Skeletal muscle tissue (tissue), 4 donors: ENCODE measurements around the gene ATP6V0D1. TPM values are rescaled to one million over a fixed set of nuclear protein-coding genes. Genes with fewer than 3 reads are reported as not detected.
A peak's percentile ranks its signal among the peaks of the same experiment; 100 is the strongest.
"Not testable (repeated sequence)": the region's sequence is repeated elsewhere in the genome, so short reads cannot be mapped to it uniquely, and the experiment has no call there.

Experiments
- H3K27ac ChIP-seq: one replicate; pipeline ENCODE4 v1.7.0; 2013; ENCODE audit warnings: mild to moderate bottlenecking, low read depth, low read length, inconsistent platforms
- H3K27me3 ChIP-seq, 3 donors: one replicate each; pipeline ENCODE4 v1.7.0; 2013; ENCODE audit warnings: low read length in 3 of 3; ENCODE audit not compliant: control insufficient read depth in 3 of 3, insufficient read depth in 3 of 3
- H3K36me3 ChIP-seq, 3 donors: one replicate each; pipeline ENCODE4 v1.7.0; 2013; ENCODE audit warnings: low read length in 3 of 3; ENCODE audit not compliant: control insufficient read depth in 3 of 3, insufficient read depth in 3 of 3
- H3K4me1 ChIP-seq, 3 donors: one replicate each; pipeline ENCODE4 v1.7.0; 2013; ENCODE audit warnings: low read length in 3 of 3, mild to moderate bottlenecking in 3 of 3; ENCODE audit not compliant: control insufficient read depth in 3 of 3, insufficient read depth in 3 of 3
- H3K4me3 ChIP-seq, 3 donors: one replicate each; pipeline ENCODE4 v1.7.0; 2013; ENCODE audit warnings: low read length in 3 of 3
- H3K9ac ChIP-seq, 3 donors: one replicate each; pipeline ENCODE4 v1.7.0; 2013; ENCODE audit warnings: low read length in 3 of 3, mild to moderate bottlenecking in 3 of 3, moderate library complexity in 2 of 3, low read depth in 1 of 3
- H3K9me3 ChIP-seq, 3 donors: one replicate each; pipeline ENCODE4 v1.7.0; 2013; ENCODE audit warnings: low read length in 3 of 3; ENCODE audit not compliant: control insufficient read depth in 3 of 3
- total RNA-seq: library from RNA; depleted of rRNA; stranded (reverse); fragments of >200 nt; gene quantifications from one replicate; pipeline ENCODE4 v1.2.3, GENCODE V29; 2014
- donor health status: Osteomylitis.

Gene ATP6V0D1
- total RNA-seq, 1 donor from 2014 or later: 46.4 TPM

DNA sequence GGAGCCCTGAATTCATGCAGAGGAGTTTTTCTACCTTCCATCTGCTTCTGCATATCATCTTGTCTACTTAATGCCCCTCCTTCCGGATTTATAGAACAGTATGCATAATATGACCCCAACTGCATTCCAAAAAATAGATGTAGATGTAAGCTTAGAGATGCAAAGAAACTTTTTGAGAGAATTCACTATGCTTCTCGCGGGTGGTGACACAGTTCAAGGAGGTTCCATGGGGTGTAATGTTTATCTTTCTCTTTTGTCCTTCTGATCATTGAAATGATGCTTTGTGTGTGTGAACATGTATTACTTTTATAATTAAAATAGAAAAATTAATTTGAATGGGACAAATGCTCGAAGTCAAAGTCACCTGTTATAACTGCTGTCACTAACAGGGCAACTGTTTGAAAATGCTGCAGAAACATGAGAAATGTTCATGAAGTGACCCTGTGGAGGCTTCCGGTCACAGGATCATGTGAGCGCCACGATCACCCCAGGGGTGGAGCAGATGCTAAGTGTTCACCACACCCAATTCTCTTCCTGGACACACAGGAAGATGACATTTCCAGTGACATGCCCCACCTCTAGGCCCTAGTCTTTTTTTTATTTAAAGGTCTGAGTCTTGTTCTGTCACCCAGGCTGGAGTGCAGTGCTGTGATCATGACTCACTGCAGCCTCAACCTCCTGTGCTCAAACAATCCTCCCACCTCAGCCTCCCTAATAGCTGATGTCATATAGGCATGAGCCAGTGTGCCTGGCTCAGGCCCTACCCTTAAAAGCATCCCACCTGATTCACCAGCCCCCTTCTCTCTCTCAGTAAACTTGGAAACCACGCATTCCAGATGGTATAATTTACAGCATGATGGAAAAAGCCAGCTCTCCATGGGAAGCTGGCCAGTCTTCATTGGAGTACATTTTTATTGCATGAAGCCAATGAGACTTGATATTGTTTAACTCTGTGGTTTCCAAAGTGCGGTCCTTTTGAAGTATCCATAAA lies 23.4 kb upstream of the ATP6V0D1 start:
- no peak overlapping the region for H3K4me3 ChIP-seq
- peaks cover 0 to 6% (median 0%) of the 10 kb centered on the region in 3 donors for H3K4me1 ChIP-seq
- H3K36me3 ChIP-seq: no peaks in the 10 kb centered on the region
- no peaks in the 10 kb centered on the region for H3K9me3 ChIP-seq
- H3K9ac ChIP-seq: no peak overlapping the region
- H3K27me3 ChIP-seq: no peaks in the 10 kb centered on the region
- H3K27ac ChIP-seq: peak overlapping the region; percentile 19

DNA sequence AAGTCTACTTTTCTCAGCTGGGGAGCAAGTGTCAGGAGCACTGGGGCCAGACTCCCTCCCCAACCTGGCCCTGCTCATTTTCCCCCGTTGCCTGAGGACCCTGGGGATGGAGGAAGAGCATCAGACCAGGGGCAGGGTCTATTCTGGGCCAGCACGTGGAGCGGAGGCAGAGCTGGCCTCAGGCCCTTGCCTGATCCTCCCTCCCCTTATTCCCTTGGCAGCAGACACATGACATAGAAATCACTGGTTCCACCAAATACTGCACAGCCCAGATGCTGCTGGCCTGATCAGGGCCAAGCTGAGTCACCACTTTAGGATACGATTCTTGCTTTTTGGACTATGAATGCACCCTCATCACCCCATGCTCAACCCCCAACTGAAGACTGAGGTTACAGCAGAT lies 18.1 kb upstream of the ATP6V0D1 start:
- H3K36me3 ChIP-seq: no peaks in the 10 kb centered on the region
- peak overlapping the region in 1 of 3 donors; percentile 3 for H3K9ac ChIP-seq
- H3K4me3 ChIP-seq: no peak overlapping the region
- H3K27ac ChIP-seq: no peak overlapping the region
- H3K9me3 ChIP-seq: no peaks in the 10 kb centered on the region
- H3K27me3 ChIP-seq: no peaks in the 10 kb centered on the region
- H3K4me1 ChIP-seq: peaks cover 0 to 7% (median 2%) of the 10 kb centered on the region in 3 donors

DNA sequence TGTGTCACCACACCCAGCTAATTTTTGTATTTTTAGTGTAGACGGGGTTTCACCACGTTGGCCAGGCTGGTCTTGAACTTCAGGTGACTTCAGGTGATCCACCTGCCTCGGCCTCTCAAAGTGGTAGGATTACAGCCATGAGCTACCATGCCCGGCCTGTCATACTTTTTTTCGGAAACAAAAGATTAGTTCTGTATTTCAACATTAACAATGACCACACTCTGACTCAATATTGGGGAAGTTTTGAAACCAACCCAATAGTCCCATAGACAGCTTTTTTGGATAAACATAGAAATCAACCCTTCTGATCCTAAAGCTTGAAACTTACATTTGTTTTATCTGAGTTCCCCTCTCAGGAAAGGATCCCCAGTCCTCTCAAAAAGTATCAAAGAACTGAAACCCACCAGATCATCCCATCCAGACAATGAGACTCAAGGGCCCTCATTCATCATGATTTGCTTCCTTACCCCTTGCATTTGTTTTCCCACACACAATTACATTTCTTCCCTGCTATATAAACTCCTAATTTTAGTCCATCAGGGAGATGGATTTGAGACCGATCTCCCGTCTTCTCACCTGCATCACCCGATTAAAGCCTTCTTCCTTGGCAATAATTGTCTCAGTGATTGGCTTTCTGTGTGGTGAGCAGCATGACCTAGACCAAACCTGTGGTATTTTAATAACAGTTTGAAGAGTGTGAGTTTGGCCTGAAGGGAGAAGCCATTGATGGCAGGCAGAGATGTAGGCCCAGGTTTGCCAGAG lies 9.6 kb upstream of the ATP6V0D1 start:
- Histone ChIP-seq H3K4me3 (no peak overlapping the region), H3K27me3 (no peaks in the 10 kb centered on the region), H3K9ac (peak overlapping the region in 1 of 3 donors; percentile 6), H3K4me1 (peaks cover 0 to 8% (median 2%) of the 10 kb centered on the region in 3 donors), H3K9me3 (no peaks in the 10 kb centered on the region), H3K36me3 (no peaks in the 10 kb centered on the region), H3K27ac (peak overlapping the region; percentile 28)

DNA sequence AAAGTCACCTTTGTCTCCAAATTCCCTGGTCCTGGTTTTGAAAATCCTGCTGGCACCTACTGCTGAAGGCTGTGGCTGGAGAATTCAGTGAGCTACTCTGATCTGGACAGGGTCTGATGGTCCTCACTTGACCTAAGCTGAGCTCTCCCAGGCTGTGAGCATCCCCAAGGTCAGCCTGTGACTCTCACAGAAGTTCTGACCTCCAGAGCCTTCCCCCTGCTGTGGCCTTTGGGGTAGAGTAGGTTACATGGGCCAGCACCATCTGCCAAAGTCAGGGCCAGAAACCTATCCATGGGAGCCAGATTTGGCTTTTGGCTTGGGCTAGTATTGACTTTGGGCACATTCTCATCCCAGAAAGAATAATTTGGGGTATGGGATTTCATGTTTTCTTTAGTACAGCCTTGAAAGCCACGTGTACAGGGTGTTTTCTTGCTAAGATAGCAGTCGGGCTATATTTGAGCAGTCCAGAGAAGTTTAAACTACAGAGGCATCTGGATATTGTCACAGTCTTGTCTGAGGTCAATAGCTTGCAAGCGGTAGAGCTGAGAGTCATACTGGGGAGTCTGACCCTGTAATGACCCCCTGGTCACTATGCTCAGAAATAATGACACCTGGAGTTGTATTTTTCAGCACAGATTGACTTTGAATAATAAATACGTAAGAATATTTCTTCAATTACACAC lies 8.6 kb upstream of the ATP6V0D1 start:
- Histone ChIP-seq H3K4me1 (peaks cover 0 to 8% (median 2%) of the 10 kb centered on the region in 3 donors), H3K9me3 (no peaks in the 10 kb centered on the region), H3K27me3 (no peaks in the 10 kb centered on the region), H3K9ac (no peak overlapping the region), H3K27ac (peak overlapping the region; percentile 13), H3K4me3 (no peak overlapping the region), H3K36me3 (peaks cover 0 to 5% (median 2%) of the 10 kb centered on the region in 3 donors)

DNA sequence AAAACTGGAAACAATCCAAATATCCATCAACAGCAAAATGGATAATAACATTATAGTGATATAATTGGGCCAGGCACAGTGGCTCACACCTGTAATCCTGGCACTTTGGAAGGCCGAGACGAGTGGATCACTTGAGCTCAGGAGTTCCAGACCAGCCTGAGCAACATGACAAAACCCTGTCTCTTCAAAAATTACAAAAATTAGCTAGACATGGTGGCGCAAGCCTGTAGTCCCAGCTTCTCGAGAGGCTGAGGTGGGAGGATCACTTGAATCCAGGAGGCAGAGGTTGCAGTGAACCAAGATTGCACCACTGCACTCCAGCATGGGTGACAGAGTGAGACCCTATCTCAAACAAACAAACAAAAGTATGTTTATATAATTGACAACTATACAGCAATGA lies 6.6 kb upstream of the ATP6V0D1 start:
- Histone ChIP-seq H3K4me1 (peaks cover 4 to 12% (median 4%) of the 10 kb centered on the region in 3 donors), H3K36me3 (peaks cover 0 to 11% (median 4%) of the 10 kb centered on the region in 3 donors)
- H3K9me3 ChIP-seq, H3K27ac ChIP-seq, H3K27me3 ChIP-seq, H3K9ac ChIP-seq, H3K4me3 ChIP-seq: not testable (repeated sequence)

DNA sequence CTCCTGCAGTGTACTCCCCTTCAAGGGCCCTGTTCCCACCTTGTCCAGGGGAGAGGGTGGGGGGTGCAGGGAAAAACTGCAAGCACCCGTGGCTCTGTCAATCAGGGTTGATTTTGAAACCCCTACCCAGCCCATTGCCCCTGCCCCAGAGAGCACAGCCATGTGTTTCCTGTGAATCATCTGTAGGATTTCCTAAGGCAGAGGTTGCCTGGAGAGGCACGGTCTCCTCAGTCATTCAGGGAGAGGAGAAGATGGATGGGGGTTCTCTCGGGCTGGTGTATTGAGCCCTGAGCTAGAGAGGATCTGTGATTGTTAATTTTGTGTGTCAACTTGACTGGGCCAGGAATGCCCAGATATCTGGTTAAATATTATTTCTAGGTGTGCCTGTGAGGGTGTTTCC lies 5.8 kb upstream of the ATP6V0D1 start:
- H3K27ac ChIP-seq: no peak overlapping the region
- no peaks in the 10 kb centered on the region for H3K27me3 ChIP-seq
- H3K4me1 ChIP-seq: peaks cover 12 to 20% (median 12%) of the 10 kb centered on the region in 3 donors
- no peaks in the 10 kb centered on the region for H3K9me3 ChIP-seq
- no peak overlapping the region for H3K9ac ChIP-seq
- H3K4me3 ChIP-seq: no peak overlapping the region
- peaks cover 0 to 11% (median 4%) of the 10 kb centered on the region in 3 donors for H3K36me3 ChIP-seq

DNA sequence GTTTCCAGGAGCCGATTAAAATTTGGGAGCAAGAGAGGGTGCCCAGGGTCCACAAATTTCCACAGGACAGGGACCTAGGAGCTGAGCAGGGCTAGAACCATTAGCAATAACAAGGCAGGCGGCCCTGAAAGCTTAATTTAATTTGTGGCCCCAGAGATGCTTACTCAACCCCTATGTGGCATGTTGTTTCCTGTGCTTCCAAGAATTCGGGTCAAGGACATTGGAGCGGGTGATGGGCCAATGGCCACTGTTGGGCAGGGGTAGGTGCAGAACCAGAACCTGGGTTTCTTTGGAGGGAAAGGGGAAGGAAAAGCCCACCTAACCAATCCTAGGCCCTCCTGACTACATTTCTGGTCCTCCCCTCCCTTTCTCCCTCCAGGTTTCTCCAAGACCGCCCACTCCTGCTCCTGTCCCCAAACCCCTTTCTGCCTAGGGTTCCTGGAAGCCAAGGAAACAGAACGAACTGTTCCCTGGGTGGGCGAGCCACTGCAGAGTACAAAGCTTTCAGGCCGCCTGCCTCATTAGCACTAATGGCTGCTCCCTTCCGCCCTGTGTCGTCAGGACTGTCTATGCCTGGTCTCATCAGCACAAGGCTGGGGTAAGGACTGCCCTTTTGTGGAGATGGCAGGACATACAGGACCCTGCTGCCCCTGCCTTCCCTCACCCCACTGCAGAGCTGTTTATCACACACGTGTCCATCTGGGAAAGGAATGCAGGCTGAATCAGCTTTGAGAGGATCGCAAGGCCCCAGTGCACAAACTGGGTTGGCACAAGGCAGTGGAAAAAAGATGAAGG lies 3.0 kb upstream of the ATP6V0D1 start:
- no peak overlapping the region for H3K27ac ChIP-seq
- peaks cover 27 to 36% (median 28%) of the 10 kb centered on the region in 3 donors for H3K4me1 ChIP-seq

DNA sequence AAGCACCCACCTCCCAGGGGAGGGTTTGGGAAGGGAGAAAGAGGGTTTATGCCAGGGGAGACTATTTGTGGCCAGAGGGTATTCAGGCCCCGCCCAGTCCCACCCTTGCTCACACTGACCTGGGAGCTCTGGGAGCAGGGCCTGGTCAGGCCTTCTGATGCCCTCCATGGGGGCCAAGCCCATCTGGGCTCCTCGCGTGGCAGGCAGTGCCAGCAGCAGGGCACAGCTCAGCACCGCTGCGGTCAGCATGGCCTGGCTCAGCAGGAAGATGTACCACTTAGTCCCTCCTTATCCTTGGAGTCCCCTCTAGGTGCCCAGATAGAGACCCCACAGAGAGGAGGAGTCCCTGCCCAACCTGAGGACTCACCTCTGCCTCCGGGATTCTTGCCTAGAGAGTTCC lies 2.2 kb upstream of the ATP6V0D1 start, which contains the start of gene AGRP:
TSS of gene AGRP (minus strand) at position 398 of the 400 bp plus-strand sequence. CDS start at position 249, 149 bp downstream.
- Histone ChIP-seq H3K4me3 (peak within 1 kb of the TSS in 1 of 3 donors; percentile 49), H3K36me3 (peaks cover 0 to 11% (median 4%) of the 10 kb centered on the region in 3 donors), H3K4me1 (peaks cover 27 to 39% (median 28%) of the 10 kb centered on the region in 3 donors), H3K27ac (no peak within 1 kb of the TSS), H3K27me3 (no peaks in the 10 kb centered on the region), H3K9ac (peak within 1 kb of the TSS in 2 of 3 donors; percentile 33 to 72), H3K9me3 (no peaks in the 10 kb centered on the region)

More for the DNA sequence above, 3.0 kb upstream of the ATP6V0D1 start:
- Histone ChIP-seq H3K36me3 (peaks cover 0 to 11% (median 4%) of the 10 kb centered on the region in 3 donors), H3K9me3 (no peaks in the 10 kb centered on the region), H3K4me3 (no peak overlapping the region), H3K27me3 (no peaks in the 10 kb centered on the region), H3K9ac (no peak overlapping the region)
